GM23338 (cell line): ENCODE results near the gene LRRC37A3. TPM values are rescaled to one million over a fixed set of nuclear protein-coding genes. Genes with fewer than 3 reads are reported as not detected.
A peak's percentile ranks its signal among the peaks of the same experiment; 100 is the strongest.

Experiments used
- ATAC-seq: fragments of 200-7000 bp; cut with Tn5 transposase; 3 replicates; pipeline ENCODE4 v1.9.1; 2020
- DNase-seq: peaks from one replicate; pipeline ENCODE4 v3.0.0-alpha.2; 2015; ENCODE audit warnings: low spot score
- H2AFZ ChIP-seq: fragments of 200-600 bp; sonication (generic); 2 replicates; pipeline ENCODE4 v1.8.0; 2016; ENCODE audit warnings: antibody characterized with exemption, mild to moderate bottlenecking, moderate library complexity
- H3F3A ChIP-seq: fragments of 200-600 bp; sonication (generic); replicated peaks from 2 replicates; pipeline ENCODE4 v1.8.0; 2017; ENCODE audit warnings: antibody characterized with exemption, mixed run types, low read depth
- H3K27ac ChIP-seq: fragments of 200-600 bp; sonication (generic); 2 replicates; pipeline ENCODE4 v1.6.1; 2016; ENCODE audit warnings: low read depth
- H3K27me3 ChIP-seq: fragments of 200-600 bp; sonication (generic); 2 replicates; pipeline ENCODE4 v1.8.0; 2016; ENCODE audit warnings: mild to moderate bottlenecking, mixed run types, moderate library complexity; ENCODE audit not compliant: insufficient read depth
- H3K36me3 ChIP-seq: fragments of 200-600 bp; sonication (generic); 2 replicates; pipeline ENCODE4 v1.8.0; 2016; ENCODE audit warnings: mild to moderate bottlenecking; ENCODE audit not compliant: insufficient read depth
- H3K4me1 ChIP-seq: fragments of 200-600 bp; sonication (generic); 2 replicates; pipeline ENCODE4 v1.8.0; 2016; ENCODE audit warnings: mild to moderate bottlenecking, moderate library complexity; ENCODE audit not compliant: insufficient read depth
- H3K4me2 ChIP-seq: fragments of 200-600 bp; sonication (generic); 2 replicates; pipeline ENCODE4 v1.7.1; 2017; ENCODE audit warnings: mixed run types
- H3K4me3 ChIP-seq: fragments of 200-600 bp; sonication (generic); 2 replicates; pipeline ENCODE4 v1.6.1; 2016; ENCODE audit warnings: mixed run types
- H3K79me2 ChIP-seq: fragments of 200-600 bp; sonication (generic); replicated peaks from 2 replicates; pipeline ENCODE4 v1.8.0; 2017; ENCODE audit warnings: mild to moderate bottlenecking; ENCODE audit not compliant: insufficient read depth
- H3K9me2 ChIP-seq: fragments of 200-600 bp; sonication (generic); 2 replicates; pipeline ENCODE4 v1.8.0; 2017; ENCODE audit not compliant: insufficient read depth
- H4K20me1 ChIP-seq: fragments of 200-600 bp; sonication (generic); replicated peaks from 2 replicates; pipeline ENCODE4 v1.8.0; 2017; ENCODE audit warnings: mild to moderate bottlenecking; ENCODE audit not compliant: insufficient read depth
- H3K27ac Mint-ChIP-seq: 2 replicates; pipeline ENCODE4 v1.8.0; 2020; ENCODE audit warnings: inconsistent platforms, mild to moderate bottlenecking, moderate library complexity, mixed read lengths
- H3K27me3 Mint-ChIP-seq: 3 replicates; pipeline ENCODE4 v1.8.0; 2022; ENCODE audit warnings: low read depth, mild to moderate bottlenecking, moderate library complexity, mixed read lengths, inconsistent platforms; ENCODE audit not compliant: insufficient read depth, poor library complexity
- H3K36me3 Mint-ChIP-seq: 3 replicates; pipeline ENCODE4 v1.8.0; 2021; ENCODE audit warnings: low read depth, mild to moderate bottlenecking, inconsistent platforms, moderate library complexity, mixed read lengths
- H3K4me1 Mint-ChIP-seq: 3 replicates; pipeline ENCODE4 v1.8.0; 2020; ENCODE audit warnings: mild to moderate bottlenecking, inconsistent platforms, mixed read lengths
- H3K4me3 Mint-ChIP-seq: 3 replicates; pipeline ENCODE4 v1.8.0; 2021; ENCODE audit warnings: moderate library complexity, mild to moderate bottlenecking, inconsistent platforms, mixed read lengths
- H3K9me3 Mint-ChIP-seq: 3 replicates; pipeline ENCODE4 v1.8.0; 2020; ENCODE audit warnings: moderate library complexity, mild to moderate bottlenecking, inconsistent platforms, mixed read lengths
- CTCF ChIP-seq, 2 experiments: fragments of 200-600 bp in 1 of 2; sonication (generic) in 1 of 2; conservative IDR thresholded peaks; 2 replicates each; pipeline versions ENCODE4 v1.5.1 to v1.6.1; 2016 to 2017; ENCODE audit warnings: antibody characterized with exemption in 2 of 2, low read depth in 2 of 2, mild to moderate bottlenecking in 2 of 2, moderate library complexity in 1 of 2
- ETS1 ChIP-seq: IDR thresholded peaks from 2 replicates; pipeline ENCODE4 v1.6.1; 2016; ENCODE audit warnings: antibody characterized with exemption
- EZH2phosphoT487 ChIP-seq: fragments of 200-600 bp; sonication (generic); IDR thresholded peaks from one replicate; pipeline ENCODE4 v1.8.1; 2018; ENCODE audit warnings: antibody characterized with exemption; ENCODE audit not compliant: unreplicated experiment
- NANOG ChIP-seq: IDR thresholded peaks from 2 replicates; pipeline ENCODE4 v1.6.1; 2016; ENCODE audit warnings: antibody characterized with exemption, borderline replicate concordance
- STAT1 ChIP-seq: IDR thresholded peaks from one replicate; pipeline ENCODE4 v1.6.1; 2016; ENCODE audit warnings: antibody characterized with exemption; ENCODE audit not compliant: unreplicated experiment
- ZNF114 ChIP-seq: fragments of 250-450 bp; sonication (Bioruptor Pico); IDR thresholded peaks from 2 replicates; pipeline ENCODE4 v1.5.0; 2020; ENCODE audit warnings: mild to moderate bottlenecking, moderate library complexity
- ZNF331 ChIP-seq: fragments of 250-450 bp; sonication (Bioruptor Pico); IDR thresholded peaks from 2 replicates; pipeline ENCODE4 v1.5.0; 2020; ENCODE audit warnings: low read depth, mild to moderate bottlenecking, moderate library complexity
- polyA plus RNA-seq: library from polyadenylated mRNA; unstranded; fragments of >200 nt; fragmentation: Nextera tagmentation; extraction: Ambion mirVana; gene quantifications from 2 replicates; pipeline ENCODE4 v1.2.1, GENCODE V29; 2016
- total RNA-seq: library from RNA; depleted of rRNA; stranded (reverse); fragments of >200 nt; shearing (Covaris generic); gene quantifications from 2 replicates; pipeline ENCODE4 v1.2.3, GENCODE V29; 2014

The LRRC37A3 gene
- total and polyA plus RNA-seq, 2 experiments from 2014 or later: 3.5 to 5.6 TPM

DNA sequence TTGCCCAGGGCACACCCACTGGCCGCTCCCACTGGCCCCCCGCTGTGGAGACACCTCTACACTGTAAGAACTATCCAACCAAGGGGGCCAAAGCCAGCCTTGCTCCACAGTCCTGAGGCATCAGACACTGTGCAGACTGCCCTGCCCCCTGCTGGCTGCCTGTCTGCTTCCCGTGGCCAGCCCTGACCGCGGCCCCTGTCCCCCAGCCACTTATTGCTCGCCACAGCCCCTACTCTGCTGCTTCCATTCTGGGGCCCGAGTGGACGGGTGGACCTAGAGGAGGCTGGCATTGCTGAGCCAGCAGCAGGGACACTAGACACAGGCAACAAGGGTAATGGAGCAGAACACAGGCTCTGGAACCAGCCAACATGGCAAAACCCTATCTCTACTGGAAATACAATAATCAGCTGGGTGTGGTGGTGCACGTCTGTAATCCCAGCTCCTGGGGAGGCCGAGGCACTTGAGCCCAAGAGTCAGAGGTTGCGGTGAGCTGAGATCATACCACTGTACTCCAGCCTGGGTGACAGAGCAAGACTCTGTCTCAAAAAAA, 19.7 kb upstream of the LRRC37A3 start:
- H3K9me2 ChIP-seq: no peaks in the 10 kb centered on the region
- no peak overlapping the region; the same call in 1 of the 2 replicates for H3K27ac Mint-ChIP-seq
- peak; percentile 65 to 89 for TF ChIP-seq CTCF (conservative IDR thresholded peaks at IDR 0.05; ENCODE audit: low read depth in 2 of 2)
- TF ChIP-seq EZH2phosphoT487: no peak
- no peaks in the 10 kb centered on the region for H3K36me3 Mint-ChIP-seq
- DNase-seq (peak; percentile 76), ATAC-seq (peak; percentile 97)
- no peak overlapping the region for H3K4me2 ChIP-seq
- no peak overlapping the region for H3K4me3 Mint-ChIP-seq
- H3F3A ChIP-seq: no peaks in the 10 kb centered on the region
- H3K27ac ChIP-seq: no peak overlapping the region
- H2AFZ ChIP-seq: no peak overlapping the region
- peaks cover 3% of the 10 kb centered on the region; the same call in 2 of the 3 replicates for H3K4me1 Mint-ChIP-seq
- no peaks in the 10 kb centered on the region for H3K4me1 ChIP-seq
- H3K4me3 ChIP-seq: no peak overlapping the region
- H3K9me3 Mint-ChIP-seq: no peaks in the 10 kb centered on the region
- H3K27me3 Mint-ChIP-seq: peaks cover 3% of the 10 kb centered on the region
- no peaks in the 10 kb centered on the region for H3K36me3 ChIP-seq
- no peaks in the 10 kb centered on the region for H3K79me2 ChIP-seq
- no peaks in the 10 kb centered on the region for H4K20me1 ChIP-seq
- no peaks in the 10 kb centered on the region for H3K27me3 ChIP-seq

- Mint-ChIP-seq H3K9me3 (no peaks in the 10 kb centered on the region), H3K27ac (no peak overlapping the region), H3K27me3 (peaks cover 3% of the 10 kb centered on the region), H3K4me3 (no peak overlapping the region), H3K4me1 (peaks cover 3% of the 10 kb centered on the region; the same call in 2 of the 3 replicates), H3K36me3 (no peaks in the 10 kb centered on the region)
- DNase-seq (no peak), ATAC-seq (no peak)
- Histone ChIP-seq H3K9me2 (no peaks in the 10 kb centered on the region), H3K4me2 (no peak overlapping the region), H2AFZ (no peak overlapping the region), H3K27ac (no peak overlapping the region), H4K20me1 (no peaks in the 10 kb centered on the region), H3K4me3 (no peak overlapping the region), H3K79me2 (no peaks in the 10 kb centered on the region), H3K4me1 (no peaks in the 10 kb centered on the region), H3K36me3 (no peaks in the 10 kb centered on the region), H3F3A (no peaks in the 10 kb centered on the region), H3K27me3 (no peaks in the 10 kb centered on the region)
- TF ChIP-seq CTCF (conservative IDR thresholded peaks at IDR 0.05; ENCODE audit: low read depth in 2 of 2) (no peak), NANOG (no peak), STAT1 (no peak), EZH2phosphoT487 (no peak), ZNF331 (CRISPR knock-in tag) (no peak), ETS1 (no peak), ZNF114 (CRISPR knock-in tag) (no peak)
These were observed 19.0 kb upstream of the LRRC37A3 start for GRCh38 chr17:64938290-64938689.
